Measurements from ENCODE around the gene KCNIP4.

Gene KCNIP4

DNA sequence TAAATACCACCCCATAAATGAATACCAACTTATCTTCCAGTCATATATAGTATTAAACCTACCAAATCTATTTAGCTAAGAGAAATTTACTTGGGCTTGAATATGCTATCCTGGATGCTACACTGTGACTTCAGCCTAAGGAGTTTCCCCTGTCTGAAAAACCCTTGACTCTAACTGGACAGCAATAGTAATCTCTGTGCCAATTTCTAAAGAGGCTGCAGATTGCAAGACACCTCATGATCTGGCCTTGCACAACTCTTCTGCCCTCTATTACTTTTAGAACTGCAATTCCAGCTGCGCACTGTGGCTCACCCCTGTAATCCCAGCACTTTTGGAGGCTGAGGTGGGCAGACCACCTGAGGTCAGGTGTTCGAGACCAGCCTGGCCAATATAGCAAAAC, 371.5 kb downstream of the KCNIP4 start:
- DNase-seq (ENCODE audit: low read depth in 2 of 2), result no peak

GRCh38 chr4:21571100-21571499, 377.5 kb downstream of the KCNIP4 start:
- no peak for DNase-seq (ENCODE audit: low read depth in 2 of 2)

GRCh38 chr4:21569638-21570037, 378.9 kb downstream of the KCNIP4 start:
- no peak for DNase-seq (ENCODE audit: low read depth in 2 of 2)

- no peak for DNase-seq (ENCODE audit: low read depth in 2 of 2)
Observed at GRCh38 chr4:21555083-21555482, 393.5 kb downstream of the KCNIP4 start.

DNA sequence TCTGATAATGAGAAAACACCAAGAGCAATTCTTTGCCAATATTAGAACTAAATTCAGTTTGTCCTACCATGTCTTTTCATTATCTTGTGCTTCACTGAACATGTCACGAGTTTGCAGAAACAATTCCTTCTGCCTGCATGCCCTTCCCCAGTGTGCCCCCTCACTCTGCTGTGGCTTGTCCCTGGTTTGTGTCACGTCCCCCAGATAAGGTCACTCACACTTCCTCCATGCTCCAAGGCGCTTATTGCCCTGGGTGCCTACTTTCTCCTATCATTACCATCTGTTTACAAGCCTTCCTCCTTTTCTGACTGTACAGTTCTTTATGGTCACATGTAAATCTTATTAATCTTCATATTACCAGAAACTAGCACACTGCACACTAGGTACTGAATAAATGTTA, 394.1 kb downstream of the KCNIP4 start:
- no peak for DNase-seq (ENCODE audit: low read depth in 2 of 2)

GRCh38 chr4:21554066-21554465, 394.5 kb downstream of the KCNIP4 start:
- no peak for DNase-seq (ENCODE audit: low read depth in 2 of 2)

DNA sequence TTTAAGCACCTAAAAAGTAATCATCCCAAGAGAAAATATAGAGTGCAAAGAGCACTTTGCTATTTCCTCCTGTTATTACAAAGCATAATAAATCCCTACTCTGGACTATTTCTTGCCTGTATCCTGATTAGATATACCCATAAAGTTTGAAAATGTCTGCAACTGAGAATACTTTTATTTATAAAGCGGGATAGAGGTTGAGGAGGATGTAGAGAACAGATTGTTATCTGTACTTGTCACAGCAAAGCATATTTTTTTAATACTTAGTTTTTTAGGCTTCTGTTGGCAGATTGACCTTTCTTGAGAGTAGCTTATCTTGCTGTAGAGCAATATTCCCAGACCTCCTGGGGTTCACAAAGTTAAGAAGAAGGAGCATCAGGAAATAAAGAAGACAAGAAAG, 396.1 kb downstream of the KCNIP4 start:
- no peak for DNase-seq (ENCODE audit: low read depth in 2 of 2)

DNA sequence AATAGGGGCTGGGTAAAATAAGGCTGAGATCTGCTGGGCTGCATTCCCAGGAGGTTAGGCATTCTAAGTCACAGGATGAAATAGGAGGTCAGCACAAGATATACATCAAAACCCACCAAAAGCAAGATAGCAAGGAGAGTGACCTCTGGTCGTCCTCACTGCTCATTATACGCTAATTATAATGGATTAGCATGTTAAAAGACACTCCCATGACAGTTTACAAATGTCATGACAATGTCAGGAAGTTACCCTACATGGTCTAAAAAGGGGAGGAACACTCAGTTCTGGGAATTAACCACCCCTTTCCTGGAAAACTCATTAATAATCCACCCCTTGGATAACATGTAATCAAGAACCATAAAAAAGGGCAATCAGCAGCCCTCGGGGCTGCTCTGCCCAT, 403.6 kb downstream of the KCNIP4 start:
- no peak for DNase-seq (ENCODE audit: low read depth in 2 of 2)

- no peak for DNase-seq (ENCODE audit: low read depth in 2 of 2)
Observed at GRCh38 chr4:21544415-21544814, 404.2 kb downstream of the KCNIP4 start.

GRCh38 chr4:21543514-21543913, 405.1 kb downstream of the KCNIP4 start:
- no peak for DNase-seq (ENCODE audit: low read depth in 2 of 2)

- no peak for DNase-seq (ENCODE audit: low read depth in 2 of 2)
Observed at GRCh38 chr4:21535898-21536297, 412.7 kb downstream of the KCNIP4 start.

GRCh38 chr4:21531048-21531447, 417.5 kb downstream of the KCNIP4 start:
- no peak for DNase-seq (ENCODE audit: low read depth in 2 of 2)

- no peak for DNase-seq (ENCODE audit: low read depth in 2 of 2)
Observed at GRCh38 chr4:21529214-21529613, 419.4 kb downstream of the KCNIP4 start.

- no peak for DNase-seq (ENCODE audit: low read depth in 2 of 2)
Observed at GRCh38 chr4:21522296-21522695, 426.3 kb downstream of the KCNIP4 start.

GRCh38 chr4:21517126-21517859, 431.3 kb downstream of the KCNIP4 start:
- no peak for DNase-seq (ENCODE audit: low read depth in 2 of 2)

GRCh38 chr4:21514022-21514694, 434.4 kb downstream of the KCNIP4 start:
- DNase-seq (ENCODE audit: low read depth in 2 of 2), result no peak

GRCh38 chr4:21512353-21512752, 436.2 kb downstream of the KCNIP4 start:
- no peak for DNase-seq (ENCODE audit: low read depth in 2 of 2)

DNA sequence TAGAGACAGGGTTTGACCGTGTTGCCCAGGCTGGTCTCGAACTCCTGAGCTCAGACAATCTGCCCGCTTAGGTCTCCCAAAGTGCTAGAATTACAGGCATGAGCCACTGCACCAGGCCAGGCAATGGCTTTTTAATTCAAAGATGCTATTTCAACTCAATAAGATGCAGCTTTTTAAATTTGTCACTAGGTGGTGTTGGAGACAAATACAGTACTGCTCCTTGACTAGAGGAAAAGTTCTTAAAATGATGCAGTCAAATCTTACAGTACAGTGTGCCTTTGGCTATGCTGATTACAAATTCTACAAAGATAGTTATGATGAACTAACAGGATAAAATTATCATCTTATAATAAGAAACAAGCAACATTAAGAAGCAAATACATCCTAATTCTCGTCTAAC, 441.1 kb downstream of the KCNIP4 start:
- DNase-seq (ENCODE audit: low read depth in 2 of 2), result no peak

DNA sequence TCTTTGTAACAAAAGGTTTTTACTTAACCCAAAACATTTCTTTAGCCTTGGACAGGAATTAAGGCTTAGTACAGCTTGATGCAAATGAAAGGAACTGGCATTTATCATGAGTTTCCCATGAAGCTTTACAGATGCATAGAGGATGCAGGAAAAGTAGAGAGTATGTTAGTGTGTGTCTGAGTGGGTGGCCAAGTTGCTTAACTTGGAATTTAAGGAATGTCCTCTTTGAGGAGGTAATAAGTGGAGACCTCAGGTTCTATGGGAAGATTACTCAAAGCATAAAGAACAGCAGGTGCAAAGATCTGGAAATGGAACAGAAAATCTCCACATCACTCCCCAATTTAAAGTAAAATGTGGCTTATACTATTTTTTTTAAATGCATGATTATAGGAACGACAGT, 457.9 kb downstream of the KCNIP4 start:
- DNase-seq (ENCODE audit: low read depth in 2 of 2), result no peak

DNA sequence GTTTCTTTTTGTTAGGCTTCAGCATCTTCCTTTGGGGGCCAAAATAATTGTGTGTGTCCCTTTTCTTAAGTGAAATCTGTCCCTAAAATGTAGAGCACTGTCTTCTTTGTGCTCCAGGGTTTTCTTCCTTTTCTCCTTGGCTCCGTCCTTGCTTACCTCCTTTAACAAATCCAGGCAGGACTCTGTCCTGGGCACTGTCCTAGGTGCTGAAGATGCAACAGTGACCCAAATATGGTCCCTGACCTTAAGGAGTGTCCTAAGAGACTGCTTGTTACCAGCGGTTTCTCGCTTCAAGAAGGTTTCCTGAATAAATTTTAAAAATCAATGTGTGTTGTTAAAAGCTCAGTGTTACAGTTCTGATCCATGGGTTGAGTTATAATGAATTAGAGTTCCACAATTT, 471.8 kb downstream of the KCNIP4 start:
- no peak for DNase-seq (ENCODE audit: low read depth in 2 of 2)

DNA sequence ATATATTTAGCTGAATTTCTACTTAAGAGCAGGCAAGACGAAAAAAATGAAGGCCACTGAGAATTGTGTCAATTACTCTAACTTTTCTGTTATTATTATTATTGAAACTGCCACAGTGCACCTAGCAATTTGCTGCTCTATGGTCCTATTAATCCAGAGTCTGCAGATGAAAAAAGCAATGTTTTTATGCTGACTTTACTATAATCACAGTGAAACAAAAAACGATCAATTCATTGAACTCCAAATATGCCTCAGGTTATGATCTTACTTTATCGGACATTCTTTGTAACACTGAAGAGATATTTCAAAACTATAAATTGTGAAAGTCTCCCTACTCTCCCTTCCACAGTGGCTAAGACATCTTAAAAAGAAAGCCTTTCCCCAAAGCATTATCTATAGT, 474.4 kb downstream of the KCNIP4 start:
- no peak for DNase-seq (ENCODE audit: low read depth in 2 of 2)

DNA sequence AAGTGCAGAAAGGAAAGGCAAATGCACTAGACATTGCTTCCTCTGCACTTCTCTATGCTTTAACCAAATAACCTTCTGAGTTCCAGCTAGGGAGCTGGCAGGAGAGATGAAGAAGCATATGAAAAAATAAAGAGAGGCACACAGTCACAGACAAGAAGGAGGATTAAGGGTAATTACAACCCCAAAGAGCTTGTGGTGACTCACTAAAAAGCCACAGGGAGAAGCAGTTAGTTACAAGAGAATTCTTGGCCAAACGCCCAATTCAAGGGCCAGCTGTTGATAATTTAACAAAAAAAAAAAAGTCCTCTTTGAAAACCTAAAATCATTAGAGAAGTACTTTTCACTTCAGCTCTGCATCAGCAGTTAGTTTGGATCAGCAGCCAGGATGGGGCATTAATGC, 478.0 kb downstream of the KCNIP4 start:
- DNase-seq (ENCODE audit: low read depth in 2 of 2), result no peak

GRCh38 chr4:21469438-21470300, 478.9 kb downstream of the KCNIP4 start:
- no peak for DNase-seq (ENCODE audit: low read depth in 2 of 2)

Data from stimulated activated CD8-positive, alpha-beta memory T cell treated with anti-CD3 and anti-CD28 coated beads, Interleukin-7, amount 100 ng/mL, for 1 hour (primary cell).